Loucy (cell line): ENCODE data around the gene KDM4B.

ENCODE experiments used
- H2AFZ ChIP-seq: fragments of 200-600 bp; sonication (generic); 2 replicates; pipeline ENCODE4 v1.6.0; 2016; ENCODE audit warnings: antibody characterized with exemption, mild to moderate bottlenecking, low read length, moderate library complexity
- H3F3A ChIP-seq: fragments of 200-600 bp; 2 replicates; pipeline ENCODE4 v1.6.0; 2016; ENCODE audit warnings: antibody characterized with exemption, low read depth, mild to moderate bottlenecking
- H3K27me3 ChIP-seq: fragments of 200-600 bp; sonication (generic); 2 replicates; pipeline ENCODE4 v1.6.1; 2014; ENCODE audit warnings: low read length, mild to moderate bottlenecking; ENCODE audit not compliant: insufficient read depth, poor library complexity, severe bottlenecking
- H3K36me3 ChIP-seq: fragments of 200-600 bp; sonication (generic); 2 replicates; pipeline ENCODE4 v1.6.1; 2016; ENCODE audit warnings: low read length; ENCODE audit not compliant: insufficient read depth
- H3K4me1 ChIP-seq: fragments of 200-600 bp; sonication (generic); 2 replicates; pipeline ENCODE4 v1.5.1; 2014; ENCODE audit warnings: low read length, mild to moderate bottlenecking; ENCODE audit not compliant: insufficient read depth, poor library complexity, severe bottlenecking
- H3K4me2 ChIP-seq: fragments of 200-600 bp; sonication (generic); 2 replicates; pipeline ENCODE4 v1.6.0; 2014; ENCODE audit warnings: antibody characterized with exemption, low read length, low read depth, mild to moderate bottlenecking; ENCODE audit not compliant: poor library complexity, severe bottlenecking
- H3K4me3 ChIP-seq: fragments of 200-600 bp; sonication (generic); 2 replicates; pipeline ENCODE4 v1.5.1; 2014; ENCODE audit warnings: low read length, mild to moderate bottlenecking, mixed read lengths; ENCODE audit not compliant: poor library complexity, severe bottlenecking
- H3K79me2 ChIP-seq: fragments of 200-600 bp; sonication (generic); 2 replicates; pipeline ENCODE4 v1.6.1; 2014; ENCODE audit warnings: low read length; ENCODE audit not compliant: insufficient read depth
- H3K9ac ChIP-seq: fragments of 200-600 bp; sonication (generic); 2 replicates; pipeline ENCODE4 v1.6.0; 2014; ENCODE audit warnings: mild to moderate bottlenecking, low read depth, low read length, moderate library complexity; ENCODE audit not compliant: poor library complexity, severe bottlenecking
- H3K9me2 ChIP-seq: fragments of 200-600 bp; sonication (generic); replicated peaks from 2 replicates; pipeline ENCODE4 v1.6.1; 2016; ENCODE audit warnings: low read depth, low read length, mixed read lengths
- H3K9me3 ChIP-seq: fragments of 200-600 bp; sonication (generic); 2 replicates; pipeline ENCODE4 v1.6.1; 2014; ENCODE audit warnings: mild to moderate bottlenecking, antibody characterized with exemption, low read length, low read depth; ENCODE audit not compliant: insufficient read depth
- H4K20me1 ChIP-seq: fragments of 200-600 bp; sonication (generic); 2 replicates; pipeline ENCODE4 v1.6.0; 2014; ENCODE audit warnings: antibody characterized with exemption, low read length, mild to moderate bottlenecking; ENCODE audit not compliant: insufficient read depth, poor library complexity, severe bottlenecking
- CTCF ChIP-seq: fragments of 200-600 bp; sonication (generic); conservative IDR thresholded peaks from 2 replicates; pipeline ENCODE4 v1.5.1; 2014; ENCODE audit warnings: mild to moderate bottlenecking, antibody characterized with exemption, low read length
- EZH2phosphoT487 ChIP-seq: fragments of 200-600 bp; IDR thresholded peaks from 2 replicates; pipeline ENCODE4 v1.6.1; 2018; ENCODE audit warnings: antibody characterized with exemption, mild to moderate bottlenecking, moderate library complexity, borderline replicate concordance

The KDM4B gene

DNA sequence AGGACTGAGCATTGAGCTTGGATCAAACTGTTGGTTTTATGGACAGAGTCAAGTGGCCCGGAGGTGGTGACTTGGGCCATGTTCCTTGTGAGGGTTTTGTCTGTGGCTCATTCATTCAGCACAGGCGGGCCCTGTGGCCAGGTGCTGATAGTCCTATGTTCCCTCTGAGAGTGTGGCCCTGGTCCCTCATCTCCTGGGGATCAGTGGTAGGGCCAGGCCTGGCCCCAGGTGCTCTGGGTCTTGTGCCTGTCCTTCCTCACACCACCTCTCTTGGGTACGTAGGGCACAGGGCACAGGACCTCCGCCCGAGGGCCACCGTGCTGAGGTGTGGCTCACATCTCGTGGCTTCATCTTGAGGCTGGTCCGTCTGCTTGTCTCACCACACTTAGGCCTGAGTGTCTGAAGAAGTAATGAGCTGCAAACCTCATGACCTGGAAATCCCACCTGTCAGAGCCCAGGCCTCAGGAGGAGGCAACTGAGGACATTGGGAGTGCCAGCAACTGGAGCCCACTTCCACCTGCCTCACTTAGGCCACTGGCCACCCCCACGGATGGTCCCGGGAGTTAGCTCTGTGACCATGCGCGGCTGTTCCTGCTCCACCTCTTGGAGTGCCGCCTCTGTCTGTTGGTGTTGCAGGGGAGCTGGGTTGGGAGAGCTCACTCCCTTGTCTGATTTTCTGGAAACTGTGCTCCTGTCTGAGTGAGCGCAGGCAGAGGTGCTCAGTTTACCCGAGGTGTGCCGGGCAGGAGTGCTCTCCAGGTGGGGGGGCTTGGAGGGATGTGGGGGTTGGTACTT lies 53.4 kb downstream of the KDM4B start:
- H3K4me2 ChIP-seq, result no peak overlapping the region
- TF ChIP-seq CTCF (no peak), EZH2phosphoT487 (no peak)
- H4K20me1 ChIP-seq, result peaks cover 37% of the 10 kb centered on the region
- H2AFZ ChIP-seq, result no peak overlapping the region
- no peaks in the 10 kb centered on the region for H3K4me1 ChIP-seq
- no peaks in the 10 kb centered on the region for H3K27me3 ChIP-seq
- H3K9me2 ChIP-seq, result no peaks in the 10 kb centered on the region
- H3K9me3 ChIP-seq, result no peaks in the 10 kb centered on the region
- H3K36me3 ChIP-seq, result peaks cover 37% of the 10 kb centered on the region; the same call in 1 of the 2 replicates
- H3K4me3 ChIP-seq, result no peak overlapping the region
- H3K9ac ChIP-seq, result no peak overlapping the region
- H3F3A ChIP-seq, result no peaks in the 10 kb centered on the region
- H3K79me2 ChIP-seq, result peaks cover 71% of the 10 kb centered on the region; the same call in 1 of the 2 replicates

GRCh38 chr19:5023128-5023571 lies 54.2 kb downstream of the KDM4B start:
- Histone ChIP-seq H3K4me1 (no peaks in the 10 kb centered on the region), H3K9me3 (no peaks in the 10 kb centered on the region), H3K9ac (no peak overlapping the region), H2AFZ (no peak overlapping the region), H3K36me3 (peaks cover 32% of the 10 kb centered on the region; the same call in 1 of the 2 replicates), H3K9me2 (no peaks in the 10 kb centered on the region), H3F3A (no peaks in the 10 kb centered on the region), H3K4me3 (no peak overlapping the region), H3K79me2 (peaks cover 80% of the 10 kb centered on the region; the same call in 1 of the 2 replicates), H3K27me3 (no peaks in the 10 kb centered on the region), H4K20me1 (peaks cover 40% of the 10 kb centered on the region), H3K4me2 (no peak overlapping the region)
- no peak for TF ChIP-seq EZH2phosphoT487
- no peak for TF ChIP-seq CTCF

DNA sequence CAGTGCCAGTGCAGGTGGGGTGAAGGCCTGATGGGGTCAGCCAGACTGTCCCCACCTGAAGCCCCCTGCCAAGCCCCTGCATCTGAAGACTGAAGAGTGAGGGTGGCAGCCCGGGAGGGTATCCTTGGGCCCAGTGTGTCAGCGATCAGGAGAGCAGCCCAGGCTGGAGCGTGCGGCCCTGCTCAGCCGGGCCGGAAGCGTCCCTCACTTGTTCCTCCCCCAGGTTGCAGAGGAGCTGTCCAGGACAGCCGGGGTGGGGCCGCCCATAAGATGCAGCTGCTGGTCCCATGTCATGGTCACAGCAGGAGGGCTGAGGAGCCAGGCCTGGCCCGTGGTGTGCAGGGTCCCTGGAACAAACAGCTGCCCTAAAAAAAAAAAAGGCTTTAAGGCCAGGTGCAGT lies 55.4 kb downstream of the KDM4B start:
- Histone ChIP-seq H3K27me3 (no peaks in the 10 kb centered on the region), H3K79me2 (peaks cover 82% of the 10 kb centered on the region), H3K4me2 (no peak overlapping the region), H3K9me2 (no peaks in the 10 kb centered on the region), H3K4me1 (no peaks in the 10 kb centered on the region), H3F3A (no peaks in the 10 kb centered on the region), H3K4me3 (no peak overlapping the region), H2AFZ (no peak overlapping the region), H3K9me3 (no peaks in the 10 kb centered on the region), H3K9ac (no peak overlapping the region), H3K36me3 (peaks cover 26% of the 10 kb centered on the region; the same call in 1 of the 2 replicates), H4K20me1 (peaks cover 44% of the 10 kb centered on the region)
- no peak for TF ChIP-seq CTCF
- TF ChIP-seq EZH2phosphoT487, result no peak
